ENCODE measurements around the gene PADI3. TPM values are rescaled to one million over a fixed set of nuclear protein-coding genes. Genes with fewer than 3 reads are reported as not detected.

Gene PADI3
- total and polyA plus RNA-seq, 2 of the 4 experiments (the other 2 are of a cell fraction), result not detected

GRCh38 chr1:17207046-17207445, 41.9 kb upstream of the PADI3 start:
- no peak overlapping the region for H3K27ac ChIP-seq (ENCODE audit: insufficient read depth, low read length)
- no peak overlapping the region for H2AK5ac ChIP-seq (ENCODE audit: low read depth, low read length)
- no TSS peak for BruUV-seq (replicated peaks)
- no peak overlapping the region for H2AK9ac ChIP-seq (replicated peaks; ENCODE audit: low read depth, low read length, poor library complexity)
- H4K20me1 ChIP-seq (ENCODE audit: insufficient read depth, low read length), result no peaks in the 10 kb centered on the region
- intact Hi-C loops (cut with micrococcal nuclease) (no loop called here), dilution Hi-C loops (cut with HindIII; ENCODE audit: low sequenced_read_pairs, unreplicated experiment) (no loop called here), in situ Hi-C loops (cut with MboI; ENCODE audit: low sequenced_read_pairs) (no loop called here)
- peaks cover 3% of the 10 kb centered on the region for H3K4me1 ChIP-seq (ENCODE audit: control insufficient read depth, insufficient read depth, low read length)
- no peak for ATAC-seq (ENCODE audit: low read depth)
- H3K27me3 ChIP-seq (ENCODE audit: control insufficient read depth, insufficient read depth, low read length), result peaks cover 6% of the 10 kb centered on the region
- H3K4me2 ChIP-seq (ENCODE audit: low read depth, low read length), result no peak overlapping the region
- CTCF ChIA-PET, result interaction anchor here (1.2 kb wide), 1 partner anchor 81 kb away, joined by 6 read pairs; no protein-coding TSS in a partner anchor
- H2AFZ ChIP-seq (replicated peaks; ENCODE audit: low read length, poor library complexity), result no peak overlapping the region
- H3K14ac ChIP-seq (replicated peaks; ENCODE audit: low read depth, low read length), result 0 out of 2 replicates have a peak overlapping the region, but pooled peaks have one; percentile 6
- no peak overlapping the region for H3K23ac ChIP-seq (ENCODE audit: low read depth, low read length)
- POLR2A ChIA-PET (ENCODE audit: unreplicated experiment), result no interaction called here
- no peak overlapping the region for H3K4me3 ChIP-seq (ENCODE audit: insufficient read depth, low read depth, low read length)
- no peak for DNase-seq
- H3K4ac ChIP-seq (ENCODE audit: low read depth, low read length), result no peak overlapping the region
- no peak overlapping the region for H3K9ac ChIP-seq (ENCODE audit: low read depth, low read length)
- no peaks in the 10 kb centered on the region for H3K36me3 ChIP-seq (ENCODE audit: control insufficient read depth, insufficient read depth, low read length)
- no peak overlapping the region for H2BK5ac ChIP-seq (ENCODE audit: low read depth, low read length, poor library complexity, severe bottlenecking)
- H3K9me3 ChIP-seq (ENCODE audit: control insufficient read depth, insufficient read depth, low read length), result no peaks in the 10 kb centered on the region
- H2BK20ac ChIP-seq (ENCODE audit: low read depth, low read length), result 0 out of 2 replicates have a peak overlapping the region, but pooled peaks have one; percentile 38
- no peak overlapping the region for H3K18ac ChIP-seq (ENCODE audit: low read depth, low read length)
- no peak overlapping the region; the same call in 2 of the 3 replicates for H2BK15ac ChIP-seq (ENCODE audit: low read depth, low read length)
- H3K9me1 ChIP-seq (ENCODE audit: insufficient read depth, low read length), result peaks cover 16% of the 10 kb centered on the region; the same call in 1 of the 2 replicates
- no peak overlapping the region for H4K5ac ChIP-seq (ENCODE audit: low read depth, low read length)
- no peak overlapping the region for H4K8ac ChIP-seq (ENCODE audit: low read depth in 2 of 2, low read length in 2 of 2)
- TF ChIP-seq CHD1 (IDR thresholded peaks at IDR 0.05; ENCODE audit: low read depth, low read length) (no peak), RFX5 (IDR thresholded peaks at IDR 0.05; ENCODE audit: low read depth, low read length) (no peak), POLR2A (IDR thresholded peaks at IDR 0.05; ENCODE audit: low read depth, low read length) (no peak), FOS (IDR thresholded peaks at IDR 0.05; ENCODE audit: low read depth, low read length) (no peak), RAD21 (IDR thresholded peaks at IDR 0.05; ENCODE audit: low read length) (no peak)
- TF ChIP-seq, protein P1, sequence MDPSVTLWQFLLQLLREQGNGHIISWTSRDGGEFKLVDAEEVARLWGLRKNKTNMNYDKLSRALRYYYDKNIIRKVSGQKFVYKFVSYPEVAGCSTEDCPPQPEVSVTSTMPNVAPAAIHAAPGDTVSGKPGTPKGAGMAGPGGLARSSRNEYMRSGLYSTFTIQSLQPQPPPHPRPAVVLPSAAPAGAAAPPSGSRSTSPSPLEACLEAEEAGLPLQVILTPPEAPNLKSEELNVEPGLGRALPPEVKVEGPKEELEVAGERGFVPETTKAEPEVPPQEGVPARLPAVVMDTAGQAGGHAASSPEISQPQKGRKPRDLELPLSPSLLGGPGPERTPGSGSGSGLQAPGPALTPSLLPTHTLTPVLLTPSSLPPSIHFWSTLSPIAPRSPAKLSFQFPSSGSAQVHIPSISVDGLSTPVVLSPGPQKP (IDR thresholded peaks at IDR 0.05; ENCODE audit: borderline replicate concordance, low read depth, low read length), result no peak
- TF ChIP-seq, protein P2, sequence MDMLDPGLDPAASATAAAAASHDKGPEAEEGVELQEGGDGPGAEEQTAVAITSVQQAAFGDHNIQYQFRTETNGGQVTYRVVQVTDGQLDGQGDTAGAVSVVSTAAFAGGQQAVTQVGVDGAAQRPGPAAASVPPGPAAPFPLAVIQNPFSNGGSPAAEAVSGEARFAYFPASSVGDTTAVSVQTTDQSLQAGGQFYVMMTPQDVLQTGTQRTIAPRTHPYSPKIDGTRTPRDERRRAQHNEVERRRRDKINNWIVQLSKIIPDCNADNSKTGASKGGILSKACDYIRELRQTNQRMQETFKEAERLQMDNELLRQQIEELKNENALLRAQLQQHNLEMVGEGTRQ (IDR thresholded peaks at IDR 0.05; ENCODE audit: low read depth, low read length), result no peak
- no CpG with 5 or more reads among the region's 4 CpGs for WGBS, 2 experiments (ENCODE audit: extremely low coverage in 2 of 2, insufficient read length in 1 of 2)
- H4K91ac ChIP-seq (ENCODE audit: insufficient read depth, low read depth, low read length), result no peak overlapping the region
- H2BK120ac ChIP-seq (ENCODE audit: low read depth, low read length), result peak overlapping the region; percentile 47; the same call in 1 of the 2 replicates
- H3K56ac ChIP-seq (ENCODE audit: extremely low read depth, insufficient read depth, low read length), result no peak overlapping the region
- H3K79me1 ChIP-seq (ENCODE audit: low read depth in 1 of 2, low read length in 2 of 2), result no peaks in the 10 kb centered on the region
